H1 (cell line): Measurements from ENCODE around the gene SNX32. TPM values are rescaled to one million over a fixed set of nuclear protein-coding genes. Genes with fewer than 3 reads are reported as not detected.
A peak's percentile ranks its signal among the peaks of the same experiment; 100 is the strongest.

Experiments
- CBX8 ChIP-seq: fragments of 300-800, 300-1000 bp; sonication (generic); IDR thresholded peaks from 2 replicates; pipeline ENCODE4 v1.7.1; 2016; ENCODE audit warnings: low read depth, low read length, borderline replicate concordance
- MAFK ChIP-seq: IDR thresholded peaks from 2 replicates; pipeline ENCODE4 v1.6.1; 2012; ENCODE audit warnings: low read depth, mild to moderate bottlenecking, improper control_type of control experiment, low read length
- NANOG ChIP-seq: IDR thresholded peaks from 2 replicates; pipeline ENCODE4 v1.6.1; 2011; ENCODE audit warnings: low read length, low read depth, mild to moderate bottlenecking, inconsistent platforms; ENCODE audit not compliant: insufficient read depth, poor library complexity, severe bottlenecking
- NRF1 ChIP-seq: IDR thresholded peaks from 2 replicates; pipeline ENCODE4 v1.6.1; 2011; ENCODE audit warnings: mild to moderate bottlenecking, low read depth, low read length, improper control_type of control experiment
- POLR2AphosphoS5 ChIP-seq: IDR thresholded peaks from 2 replicates; pipeline ENCODE4 v1.6.1; 2011; ENCODE audit warnings: low read depth, low read length
- SP2 ChIP-seq: IDR thresholded peaks from 2 replicates; pipeline ENCODE4 v1.6.1; 2012; ENCODE audit warnings: mild to moderate bottlenecking, low read length, inconsistent platforms
- TCF12 ChIP-seq: IDR thresholded peaks from 2 replicates; pipeline ENCODE4 v1.6.1; 2011; ENCODE audit warnings: low read depth, mild to moderate bottlenecking, low read length
- polyA plus RNA-seq, 7 experiments: library from polyadenylated mRNA; depleted of rRNA in 3 of 7; stranded (reverse) in 5 of 7; unstranded in 2 of 7; fragments of >200 nt in 5 of 7; fragments of 200-250 nt in 2 of 7; gene quantifications; 1 replicate in 5 of 7; 2 replicates in 1 of 7; 4 replicates in 1 of 7; pipeline versions ENCODE4 v1.2.1 to v1.2.3, GENCODE V29; 2011 to 2013; ENCODE audit warnings: missing spikeins in 2 of 7, mixed read lengths in 2 of 7
- total RNA-seq: library from RNA; stranded (reverse); fragmentation: NEBNext Ultra II Directional; extraction: Animal tissue kit (Norgen Biotek cat#: 25700); gene quantifications from 2 replicates; pipeline ENCODE4 v1.2.1, GENCODE V29; 2021

SNX32 gene
- total and polyA plus RNA-seq, 2 of the 8 experiments (the other 6 are each of a cell fraction or from before 2014, with no cell fraction given), result 0.76 to 2.2 TPM

GRCh38 chr11:65833297-65834030, at the start of gene SNX32 (continued):
- TF ChIP-seq TCF12 (no peak), CBX8 (no peak), NRF1 (peak; percentile 67), SP2 (peak; percentile 89), MAFK (no peak), POLR2AphosphoS5 (peak; percentile 15; the same call in 1 of the 2 replicates), NANOG (no peak)
